GM12878 (cell line): Measurements from ENCODE around the gene TIMP2. TPM values are rescaled to one million over a fixed set of nuclear protein-coding genes. Genes with fewer than 3 reads are reported as not detected.

Source experiments
- ATAC-seq: fragments of 200-7000 bp; cut with Tn5 transposase; 3 replicates; pipeline ENCODE4 v1.9.1; 2020; ENCODE audit warnings: mild to moderate bottlenecking, moderate library complexity
- BruUV-seq: library from RNA; stranded (reverse); fragments of 400-500 nt; replicated peaks from 2 replicates; lab custom pipeline; 2021; lab: Mats Ljungman, UMichigan
- CTCF ChIA-PET: fragments of 300-600 bp; sonication (Branson Sonifier 250); formaldehyde crosslinking; extraction: SDS; loops from one replicate; lab custom pipeline; 2021; ENCODE audit warnings: inconsistent platforms; lab: Yijun Ruan, JAX
- POLR2A ChIA-PET: fragments of 350-600 bp; formaldehyde crosslinking; extraction: SDS; loops from one replicate; lab custom pipeline; 2021; ENCODE audit warnings: inconsistent platforms; lab: Charles Lee
- RAD21 ChIA-PET: fragments of 300-600 bp; sonication (Branson Sonifier 250); formaldehyde crosslinking; loops from one replicate; lab custom pipeline; 2023; ENCODE audit warnings: antibody characterized with exemption; ENCODE audit not compliant: unreplicated experiment; lab: Charles Lee
- SMC1A ChIA-PET: fragments of 300-600 bp; sonication (Branson Sonifier 250); formaldehyde crosslinking; loops from one replicate; lab custom pipeline; 2023; ENCODE audit not compliant: unreplicated experiment, uncharacterized antibody; lab: Charles Lee
- DNase-seq: peaks from one replicate; pipeline ENCODE4 v3.0.0-alpha.2; 2011; ENCODE audit warnings: low read depth, low spot score
- FAIRE-seq: peaks from 3 replicates; lab custom pipeline; 2011; peaks lifted over from hg19 to GRCh38; lab: Jason Lieb, UNC
- H2AFZ ChIP-seq: 2 replicates; pipeline ENCODE4 v1.6.0; 2011; ENCODE audit warnings: low read depth, low read length, control low read depth; ENCODE audit not compliant: control insufficient read depth
- H3K27ac ChIP-seq: 2 replicates; pipeline ENCODE4 v1.5.1; 2011; ENCODE audit warnings: control low read depth; ENCODE audit not compliant: control insufficient read depth, insufficient read depth
- H3K27me3 ChIP-seq, 2 experiments: replicated peaks in 1 of 2; 2 replicates each; pipeline versions ENCODE4 v1.6.0 to v1.6.1; 2011; ENCODE audit warnings: low read length in 1 of 2; ENCODE audit not compliant: control insufficient read depth in 2 of 2, insufficient read depth in 2 of 2
- H3K36me3 ChIP-seq, 2 experiments: 2 replicates each; pipeline ENCODE4 v1.5.1; 2011; ENCODE audit warnings: low read length in 1 of 2; ENCODE audit not compliant: control insufficient read depth in 2 of 2, insufficient read depth in 2 of 2
- H3K4me1 ChIP-seq: 2 replicates; pipeline ENCODE4 v1.6.1; 2011; ENCODE audit warnings: mild to moderate bottlenecking, low read length, moderate library complexity, mixed read lengths; ENCODE audit not compliant: control insufficient read depth, insufficient read depth
- H3K4me2 ChIP-seq: 2 replicates; pipeline ENCODE4 v1.6.0; 2011; ENCODE audit warnings: control low read depth; ENCODE audit not compliant: control insufficient read depth, insufficient read depth
- H3K4me3 ChIP-seq: fragments of 200-600 bp; sonication (generic); 2 replicates; pipeline ENCODE4 v1.5.1; 2016
- H3K79me2 ChIP-seq: 2 replicates; pipeline ENCODE4 v1.6.0; 2011; ENCODE audit warnings: low read length; ENCODE audit not compliant: control insufficient read depth, insufficient read depth
- H3K9ac ChIP-seq: 2 replicates; pipeline ENCODE4 v1.8.0; 2011; ENCODE audit warnings: low read length, control low read depth, mixed read lengths; ENCODE audit not compliant: control insufficient read depth, insufficient read depth
- H3K9me3 ChIP-seq: replicated peaks from 3 replicates; pipeline ENCODE4 v1.5.1; 2011; ENCODE audit warnings: mild to moderate bottlenecking, low read length; ENCODE audit not compliant: control insufficient read depth, insufficient read depth
- H4K20me1 ChIP-seq: 2 replicates; pipeline ENCODE4 v1.6.0; 2011; ENCODE audit not compliant: control insufficient read depth, insufficient read depth
- EED ChIP-seq: sonication (generic); IDR thresholded peaks from 2 replicates; pipeline ENCODE4 v1.6.1; 2016; ENCODE audit warnings: antibody characterized with exemption, low read depth
- HCFC1 ChIP-seq: fragments of 150-350 bp; IDR thresholded peaks from 2 replicates; pipeline ENCODE4 v1.6.1; 2014; ENCODE audit warnings: low read length
- MEF2B ChIP-seq: fragments of 450-650 bp; IDR thresholded peaks from 2 replicates; pipeline ENCODE4 v1.6.1; 2018; ENCODE audit warnings: mild to moderate bottlenecking, moderate library complexity; ENCODE audit not compliant: partially characterized antibody, poor library complexity, severe bottlenecking
- MYC ChIP-seq: IDR thresholded peaks from 2 replicates; pipeline ENCODE4 v1.6.1; 2011; ENCODE audit warnings: mild to moderate bottlenecking, low read length, moderate library complexity, inconsistent platforms; ENCODE audit not compliant: insufficient read depth, insufficient replicate concordance, insufficient read length, severe bottlenecking
- PKNOX1 ChIP-seq: fragments of 450-650 bp; IDR thresholded peaks from 2 replicates; pipeline ENCODE4 v1.6.1; 2016; ENCODE audit warnings: mild to moderate bottlenecking
- SREBF1 ChIP-seq: IDR thresholded peaks from 2 replicates; pipeline ENCODE4 v1.6.1; 2012; ENCODE audit warnings: mild to moderate bottlenecking, low read length
- SREBF2 ChIP-seq: IDR thresholded peaks from 2 replicates; pipeline ENCODE4 v1.6.1; 2012; ENCODE audit warnings: mild to moderate bottlenecking, low read length
- TARDBP ChIP-seq: IDR thresholded peaks from 2 replicates; pipeline ENCODE4 v1.6.1; 2016; ENCODE audit warnings: borderline replicate concordance
- TCF12 ChIP-seq: IDR thresholded peaks from 2 replicates; pipeline ENCODE4 v1.6.1; 2011; ENCODE audit warnings: low read depth, mild to moderate bottlenecking, low read length
- WRNIP1 ChIP-seq: IDR thresholded peaks from 2 replicates; pipeline ENCODE4 v1.6.1; 2011; ENCODE audit warnings: low read depth, low read length, improper control_type of control experiment, borderline replicate concordance
- YY1 ChIP-seq: IDR thresholded peaks from 2 replicates; pipeline ENCODE4 v1.6.1; 2011; ENCODE audit warnings: low read depth, mild to moderate bottlenecking, low read length
- ZNF207 ChIP-seq: fragments of 450-650 bp; IDR thresholded peaks from 2 replicates; pipeline ENCODE4 v1.6.1; 2014; ENCODE audit warnings: antibody characterized with exemption, mild to moderate bottlenecking, borderline replicate concordance
- WGBS: methylation state at CpG from one replicate; pipeline ENCODE4 v1.1.6; 2016; ENCODE audit warnings: low lambda C conversion rate; ENCODE audit not compliant: insufficient replicate concordance, insufficient coverage; ENCODE audit errors: missing lambda C conversion rate; 5-methylcytosine and 5-hydroxymethylcytosine counted together
- in situ Hi-C: fragments of 300-500 bp; cut with MboI; formaldehyde crosslinking; loops from 9 replicates; pipeline ENCODE4 v1.14.3; 2018; ENCODE audit warnings: mixed read lengths
- intact Hi-C: fragments of 100-400 bp; cut with micrococcal nuclease; formaldehyde crosslinking; loops from one replicate; pipeline ENCODE4 v1.14.2; 2022; ENCODE audit not compliant: unreplicated experiment
- polyA plus RNA-seq, 11 experiments: library from polyadenylated mRNA; depleted of rRNA in 4 of 11; unstranded in 6 of 11; stranded (reverse) in 5 of 11; fragments of >200 nt; fragmentation: Nextera tagmentation in 4 of 11; fragmentation: Illumina TruSeq in 1 of 11; extraction: Ambion mirVana in 4 of 11; extraction: Trizol in 1 of 11; gene quantifications; 1 replicate in 1 of 11; 2 replicates in 10 of 11; pipeline versions ENCODE4 v1.2.1 to v1.2.3, GENCODE V29; 2011 to 2016; ENCODE audit warnings: inconsistent platforms in 2 of 11, missing spikeins in 2 of 11, low read depth in 1 of 11
- total RNA-seq, 4 experiments: library from RNA; depleted of rRNA in 3 of 4; stranded (reverse); fragments of >200 nt in 3 of 4; fragmentation: Illumina TruSeq in 1 of 4; extraction: Trizol in 1 of 4; gene quantifications; 2 replicates each; pipeline versions ENCODE4 v1.2.1 to v1.2.3, GENCODE V29; 2013 to 2021
- TF ChIP-seq, protein P1 (sequence below): fragments of 450-650 bp; IDR thresholded peaks from 2 replicates; pipeline ENCODE4 v1.6.1; 2016; ENCODE audit warnings: mild to moderate bottlenecking, moderate library complexity, borderline replicate concordance
- TF ChIP-seq, protein P2 (sequence below): IDR thresholded peaks from 2 replicates; pipeline ENCODE4 v1.6.1; 2012; ENCODE audit warnings: low read depth, low read length, improper control_type of control experiment
- TF ChIP-seq, protein P3 (sequence below): fragments of 450-650 bp; IDR thresholded peaks from 2 replicates; pipeline ENCODE4 v1.6.1; 2018; ENCODE audit warnings: borderline replicate concordance, mild to moderate bottlenecking; ENCODE audit not compliant: partially characterized antibody

The TIMP2 gene
- total and polyA plus RNA-seq, 10 of the 15 experiments (the other 5 are each of a cell fraction or from before 2014, with no cell fraction given): 0.03 to 0.41 (median 0.04) TPM; not detected in 7

- in situ Hi-C loops (no loop called here), intact Hi-C loops (no loop called here)
- peaks cover 17 to 36% of the 10 kb centered on the region in 2 experiments for H3K36me3 ChIP-seq
- no peak overlapping the region for H2AFZ ChIP-seq
- H3K27me3 ChIP-seq: no peaks in the 10 kb centered on the region
- H3K27ac ChIP-seq: no peak overlapping the region
- H3K4me3 ChIP-seq: no peak overlapping the region
- ChIA-PET POLR2A (no interaction called here), SMC1A (no interaction called here), CTCF (no interaction called here), RAD21 (no interaction called here)
- H3K9me3 ChIP-seq: no peaks in the 10 kb centered on the region
- ATAC-seq: no peak
- BruUV-seq: no TSS peak
- FAIRE-seq: no peak
- peaks cover 48% of the 10 kb centered on the region for H3K79me2 ChIP-seq
- H3K9ac ChIP-seq: no peak overlapping the region
- DNase-seq: no peak
- no peaks in the 10 kb centered on the region; the same call in 1 of the 2 replicates for H4K20me1 ChIP-seq
- H3K4me1 ChIP-seq: peaks cover under 1% of the 10 kb centered on the region; the same call in 1 of the 2 replicates
- H3K4me2 ChIP-seq: no peak overlapping the region
- whole genome bisulfite sequencing: 50% methylated on average over 5 of the region's 5 CpGs
- TF ChIP-seq MEF2B (no peak), HCFC1 (no peak), EED (no peak), MYC (no peak), TCF12 (no peak), WRNIP1 (no peak), TARDBP (no peak), ZNF207 (no peak), SREBF1 (no peak), PKNOX1 (no peak), YY1 (no peak), SREBF2 (no peak)
- TF ChIP-seq, protein P1, sequence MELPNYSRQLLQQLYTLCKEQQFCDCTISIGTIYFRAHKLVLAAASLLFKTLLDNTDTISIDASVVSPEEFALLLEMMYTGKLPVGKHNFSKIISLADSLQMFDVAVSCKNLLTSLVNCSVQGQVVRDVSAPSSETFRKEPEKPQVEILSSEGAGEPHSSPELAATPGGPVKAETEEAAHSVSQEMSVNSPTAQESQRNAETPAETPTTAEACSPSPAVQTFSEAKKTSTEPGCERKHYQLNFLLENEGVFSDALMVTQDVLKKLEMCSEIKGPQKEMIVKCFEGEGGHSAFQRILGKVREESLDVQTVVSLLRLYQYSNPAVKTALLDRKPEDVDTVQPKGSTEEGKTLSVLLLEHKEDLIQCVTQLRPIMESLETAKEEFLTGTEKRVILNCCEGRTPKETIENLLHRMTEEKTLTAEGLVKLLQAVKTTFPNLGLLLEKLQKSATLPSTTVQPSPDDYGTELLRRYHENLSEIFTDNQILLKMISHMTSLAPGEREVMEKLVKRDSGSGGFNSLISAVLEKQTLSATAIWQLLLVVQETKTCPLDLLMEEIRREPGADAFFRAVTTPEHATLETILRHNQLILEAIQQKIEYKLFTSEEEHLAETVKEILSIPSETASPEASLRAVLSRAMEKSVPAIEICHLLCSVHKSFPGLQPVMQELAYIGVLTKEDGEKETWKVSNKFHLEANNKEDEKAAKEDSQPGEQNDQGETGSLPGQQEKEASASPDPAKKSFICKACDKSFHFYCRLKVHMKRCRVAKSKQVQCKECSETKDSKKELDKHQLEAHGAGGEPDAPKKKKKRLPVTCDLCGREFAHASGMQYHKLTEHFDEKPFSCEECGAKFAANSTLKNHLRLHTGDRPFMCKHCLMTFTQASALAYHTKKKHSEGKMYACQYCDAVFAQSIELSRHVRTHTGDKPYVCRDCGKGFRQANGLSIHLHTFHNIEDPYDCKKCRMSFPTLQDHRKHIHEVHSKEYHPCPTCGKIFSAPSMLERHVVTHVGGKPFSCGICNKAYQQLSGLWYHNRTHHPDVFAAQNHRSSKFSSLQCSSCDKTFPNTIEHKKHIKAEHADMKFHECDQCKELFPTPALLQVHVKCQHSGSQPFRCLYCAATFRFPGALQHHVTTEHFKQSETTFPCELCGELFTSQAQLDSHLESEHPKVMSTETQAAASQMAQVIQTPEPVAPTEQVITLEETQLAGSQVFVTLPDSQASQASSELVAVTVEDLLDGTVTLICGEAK: no peak
- TF ChIP-seq, protein P2, sequence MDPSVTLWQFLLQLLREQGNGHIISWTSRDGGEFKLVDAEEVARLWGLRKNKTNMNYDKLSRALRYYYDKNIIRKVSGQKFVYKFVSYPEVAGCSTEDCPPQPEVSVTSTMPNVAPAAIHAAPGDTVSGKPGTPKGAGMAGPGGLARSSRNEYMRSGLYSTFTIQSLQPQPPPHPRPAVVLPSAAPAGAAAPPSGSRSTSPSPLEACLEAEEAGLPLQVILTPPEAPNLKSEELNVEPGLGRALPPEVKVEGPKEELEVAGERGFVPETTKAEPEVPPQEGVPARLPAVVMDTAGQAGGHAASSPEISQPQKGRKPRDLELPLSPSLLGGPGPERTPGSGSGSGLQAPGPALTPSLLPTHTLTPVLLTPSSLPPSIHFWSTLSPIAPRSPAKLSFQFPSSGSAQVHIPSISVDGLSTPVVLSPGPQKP: no peak
- TF ChIP-seq, protein P3, sequence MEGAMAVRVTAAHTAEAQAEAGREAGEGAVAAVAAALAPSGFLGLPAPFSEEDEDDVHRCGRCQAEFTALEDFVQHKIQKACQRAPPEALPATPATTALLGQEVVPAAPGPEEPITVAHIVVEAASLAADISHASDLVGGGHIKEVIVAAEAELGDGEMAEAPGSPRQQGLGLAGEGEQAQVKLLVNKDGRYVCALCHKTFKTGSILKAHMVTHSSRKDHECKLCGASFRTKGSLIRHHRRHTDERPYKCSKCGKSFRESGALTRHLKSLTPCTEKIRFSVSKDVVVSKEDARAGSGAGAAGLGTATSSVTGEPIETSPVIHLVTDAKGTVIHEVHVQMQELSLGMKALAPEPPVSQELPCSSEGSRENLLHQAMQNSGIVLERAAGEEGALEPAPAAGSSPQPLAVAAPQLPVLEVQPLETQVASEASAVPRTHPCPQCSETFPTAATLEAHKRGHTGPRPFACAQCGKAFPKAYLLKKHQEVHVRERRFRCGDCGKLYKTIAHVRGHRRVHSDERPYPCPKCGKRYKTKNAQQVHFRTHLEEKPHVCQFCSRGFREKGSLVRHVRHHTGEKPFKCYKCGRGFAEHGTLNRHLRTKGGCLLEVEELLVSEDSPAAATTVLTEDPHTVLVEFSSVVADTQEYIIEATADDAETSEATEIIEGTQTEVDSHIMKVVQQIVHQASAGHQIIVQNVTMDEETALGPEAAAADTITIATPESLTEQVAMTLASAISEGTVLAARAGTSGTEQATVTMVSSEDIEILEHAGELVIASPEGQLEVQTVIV: no peak
These were observed 88.7 kb downstream of the TIMP2 start for GRCh38 chr17:78836420-78837021.
